B cell (primary cell): ENCODE measurements around the gene OR11H7. TPM values are rescaled to one million over a fixed set of nuclear protein-coding genes. Genes with fewer than 3 reads are reported as not detected.
"Not testable (repeated sequence)": the region's sequence is repeated elsewhere in the genome, so short reads cannot be mapped to it uniquely, and the experiment has no call there.

Source experiments
- ATAC-seq: fragments of 200-7000 bp; cut with Tn5 transposase; one replicate; pipeline ENCODE4 v1.10.0; 2021; ENCODE audit warnings: low read depth, mild to moderate bottlenecking, moderate number of reproducible peaks, moderate library complexity
- CTCF ChIA-PET: fragments of 350-600 bp; sonication (Branson Sonifier 250); formaldehyde crosslinking; loops from one replicate; lab custom pipeline; 2021; ENCODE audit warnings: antibody characterized with exemption, inconsistent platforms; lab: Charles Lee
- POLR2A ChIA-PET: fragments of 350-600 bp; sonication (Branson Sonifier 250); formaldehyde crosslinking; loops from one replicate; lab custom pipeline; 2021; ENCODE audit warnings: antibody characterized with exemption; lab: Charles Lee
- DNase-seq: peaks from one replicate; pipeline ENCODE4 v3.0.0; 2013
- H2AFZ ChIP-seq: 2 replicates; pipeline ENCODE4 v1.6.1; 2012; ENCODE audit warnings: mild to moderate bottlenecking, low read depth, low read length; ENCODE audit not compliant: insufficient read depth, poor library complexity, severe bottlenecking
- H3K27ac ChIP-seq, 2 donors: 1 replicate in 1 of 2; 2 replicates in 1 of 2; pipeline ENCODE4 v1.5.1; 2012 to 2013; ENCODE audit warnings: low read length in 2 of 2, mild to moderate bottlenecking in 2 of 2, moderate library complexity in 1 of 2
- H3K27me3 ChIP-seq, 4 experiments: fragments of 200-600 bp in 1 of 4; sonication (generic) in 1 of 4; replicated peaks in 1 of 4; 1 replicate in 2 of 4; 2 replicates in 2 of 4; pipeline versions ENCODE4 v1.6.1 to v1.7.0; 2013 to 2016; ENCODE audit warnings: low read length in 3 of 4, mild to moderate bottlenecking in 2 of 4, mixed read lengths in 1 of 4, moderate library complexity in 1 of 4; ENCODE audit not compliant: insufficient read depth in 4 of 4, control insufficient read depth in 3 of 4; ENCODE audit errors: control extremely low read depth in 1 of 4
- H3K36me3 ChIP-seq, 2 experiments: replicated peaks in 1 of 2; 1 replicate in 1 of 2; 2 replicates in 1 of 2; pipeline versions ENCODE4 v1.6.1 to v1.7.1; 2013; ENCODE audit warnings: low read length in 1 of 2; ENCODE audit not compliant: insufficient read depth in 2 of 2, control insufficient read depth in 1 of 2; ENCODE audit errors: control extremely low read depth in 1 of 2, extremely low read depth in 1 of 2
- H3K4me1 ChIP-seq, 2 donors: fragments of 200-600 bp in 1 of 2; sonication (generic) in 1 of 2; 1 replicate in 1 of 2; 2 replicates in 1 of 2; pipeline versions ENCODE4 v1.5.1 to v1.6.1; 2013 to 2017; ENCODE audit warnings: low read length in 2 of 2; ENCODE audit not compliant: control insufficient read depth in 2 of 2, insufficient read depth in 2 of 2
- H3K4me2 ChIP-seq: replicated peaks from 2 replicates; pipeline ENCODE3; 2012; ENCODE audit warnings: mild to moderate bottlenecking, low read depth, low read length; ENCODE audit not compliant: poor library complexity, severe bottlenecking
- H3K4me3 ChIP-seq, 5 experiments: fragments of 200-600 bp in 1 of 5; sonication (generic) in 1 of 5; 1 replicate in 3 of 5; 2 replicates in 2 of 5; pipeline versions ENCODE4 v1.5.1 to v1.7.0; 2011 to 2016; ENCODE audit warnings: low read length in 4 of 5, mild to moderate bottlenecking in 4 of 5, low read depth in 2 of 5, control low read depth in 1 of 5, moderate library complexity in 1 of 5; ENCODE audit not compliant: insufficient read depth in 1 of 5; ENCODE audit errors: control extremely low read depth in 1 of 5, extremely low read depth in 1 of 5
- H3K79me2 ChIP-seq: fragments of 200-600 bp; sonication (generic); one replicate; pipeline ENCODE4 v1.6.0; 2016; ENCODE audit warnings: low read length; ENCODE audit not compliant: control insufficient read depth, insufficient read depth
- H3K9ac ChIP-seq: fragments of 200-600 bp; sonication (generic); 2 replicates; pipeline ENCODE4 v1.6.1; 2017; ENCODE audit warnings: mild to moderate bottlenecking, low read length, moderate library complexity
- H3K9me3 ChIP-seq, 3 donors: one replicate each; pipeline versions ENCODE4 v1.6.1 to v1.7.1; 2013; ENCODE audit warnings: low read length in 2 of 3; ENCODE audit not compliant: control insufficient read depth in 2 of 3, insufficient read depth in 1 of 3; ENCODE audit errors: control extremely low read depth in 1 of 3
- H4K20me1 ChIP-seq: 2 replicates; pipeline ENCODE4 v1.6.0; 2012; ENCODE audit warnings: mild to moderate bottlenecking, low read length; ENCODE audit not compliant: insufficient read depth, control insufficient read depth, poor library complexity, severe bottlenecking
- H3K27ac Mint-ChIP-seq: one replicate; pipeline ENCODE4 v1.8.0; 2021; ENCODE audit warnings: mixed read lengths
- H3K27me3 Mint-ChIP-seq: one replicate; pipeline ENCODE4 v1.8.0; 2021; ENCODE audit warnings: mixed read lengths
- H3K4me1 Mint-ChIP-seq: one replicate; pipeline ENCODE4 v1.8.0; 2021; ENCODE audit warnings: mixed read lengths
- H3K4me3 Mint-ChIP-seq: one replicate; pipeline ENCODE4 v1.8.0; 2021; ENCODE audit warnings: mixed read lengths
- H3K9me3 Mint-ChIP-seq: one replicate; pipeline ENCODE4 v1.8.0; 2022; ENCODE audit warnings: mixed read lengths; ENCODE audit not compliant: insufficient read depth
- EZH2 ChIP-seq: IDR thresholded peaks from 2 replicates; pipeline ENCODE4 v1.6.1; 2012; ENCODE audit warnings: borderline replicate concordance, low read depth, mild to moderate bottlenecking, moderate library complexity, low read length; ENCODE audit not compliant: insufficient read depth, poor library complexity, severe bottlenecking
- WGBS: methylation state at CpG from one replicate; pipeline ENCODE4 v1.1.5; 2013; ENCODE audit warnings: missing lambda C conversion rate; ENCODE audit not compliant: insufficient coverage; 5-methylcytosine and 5-hydroxymethylcytosine counted together
- intact Hi-C: fragments of 100-400 bp; cut with micrococcal nuclease; formaldehyde crosslinking; loops from one replicate; pipeline ENCODE4 v1.10.0; 2022
- polyA plus RNA-seq: library from polyadenylated mRNA; depleted of rRNA; stranded (reverse); fragments of >200 nt; gene quantifications from 2 replicates; pipeline ENCODE4 v1.2.3, GENCODE V29; 2012
- total RNA-seq, 2 donors: library from RNA; stranded (reverse); fragments of 120-200 nt in 1 of 2; gene quantifications; 1 replicate in 1 of 2; 2 replicates in 1 of 2; pipeline versions ENCODE4 v1.2.3 to v1.2.4, GENCODE V29; 2013 to 2022
- TF ChIP-seq, protein P1 (sequence below): fragments of 200-600 bp; IDR thresholded peaks from one replicate; pipeline ENCODE4 v1.8.0; 2022; ENCODE audit warnings: antibody characterized with exemption, mild to moderate bottlenecking

OR11H7 gene
- total and polyA plus RNA-seq, 2 donors (not counting 1 experiment from before 2014, with no cell fraction given): not detected

GRCh38 chr14:20209595-20209994 is 19.2 kb upstream of the OR11H7 start:
- WGBS: no CpG with 5 or more reads among the region's 2 CpGs
- H3K27me3 Mint-ChIP-seq: peaks cover 9% of the 10 kb centered on the region
- intact Hi-C loops: no loop called here
- H3K9me3 Mint-ChIP-seq: no peaks in the 10 kb centered on the region
- H3K4me1 Mint-ChIP-seq: no peaks in the 10 kb centered on the region
- H3K79me2 ChIP-seq: no peaks in the 10 kb centered on the region
- no peak for DNase-seq
- no peak overlapping the region for H3K27ac ChIP-seq
- CTCF ChIA-PET: no interaction called here
- no peak overlapping the region for H3K4me3 Mint-ChIP-seq
- H3K9me3 ChIP-seq: no peaks in the 10 kb centered on the region
- H3K27me3 ChIP-seq: no peaks in the 10 kb centered on the region
- no peak overlapping the region for H3K27ac Mint-ChIP-seq
- no peaks in the 10 kb centered on the region for H4K20me1 ChIP-seq
- H2AFZ ChIP-seq: no peak overlapping the region
- POLR2A ChIA-PET: no interaction called here
- H3K36me3 ChIP-seq: no peaks in the 10 kb centered on the region
- ATAC-seq: no peak
- no peak overlapping the region for H3K4me2 ChIP-seq
- H3K4me3 ChIP-seq: no peak overlapping the region
- no peaks in the 10 kb centered on the region for H3K4me1 ChIP-seq
- H3K9ac ChIP-seq: no peak overlapping the region
- TF ChIP-seq, protein P1, sequence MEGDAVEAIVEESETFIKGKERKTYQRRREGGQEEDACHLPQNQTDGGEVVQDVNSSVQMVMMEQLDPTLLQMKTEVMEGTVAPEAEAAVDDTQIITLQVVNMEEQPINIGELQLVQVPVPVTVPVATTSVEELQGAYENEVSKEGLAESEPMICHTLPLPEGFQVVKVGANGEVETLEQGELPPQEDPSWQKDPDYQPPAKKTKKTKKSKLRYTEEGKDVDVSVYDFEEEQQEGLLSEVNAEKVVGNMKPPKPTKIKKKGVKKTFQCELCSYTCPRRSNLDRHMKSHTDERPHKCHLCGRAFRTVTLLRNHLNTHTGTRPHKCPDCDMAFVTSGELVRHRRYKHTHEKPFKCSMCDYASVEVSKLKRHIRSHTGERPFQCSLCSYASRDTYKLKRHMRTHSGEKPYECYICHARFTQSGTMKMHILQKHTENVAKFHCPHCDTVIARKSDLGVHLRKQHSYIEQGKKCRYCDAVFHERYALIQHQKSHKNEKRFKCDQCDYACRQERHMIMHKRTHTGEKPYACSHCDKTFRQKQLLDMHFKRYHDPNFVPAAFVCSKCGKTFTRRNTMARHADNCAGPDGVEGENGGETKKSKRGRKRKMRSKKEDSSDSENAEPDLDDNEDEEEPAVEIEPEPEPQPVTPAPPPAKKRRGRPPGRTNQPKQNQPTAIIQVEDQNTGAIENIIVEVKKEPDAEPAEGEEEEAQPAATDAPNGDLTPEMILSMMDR: no peak
- TF ChIP-seq EZH2: no peak

DNA sequence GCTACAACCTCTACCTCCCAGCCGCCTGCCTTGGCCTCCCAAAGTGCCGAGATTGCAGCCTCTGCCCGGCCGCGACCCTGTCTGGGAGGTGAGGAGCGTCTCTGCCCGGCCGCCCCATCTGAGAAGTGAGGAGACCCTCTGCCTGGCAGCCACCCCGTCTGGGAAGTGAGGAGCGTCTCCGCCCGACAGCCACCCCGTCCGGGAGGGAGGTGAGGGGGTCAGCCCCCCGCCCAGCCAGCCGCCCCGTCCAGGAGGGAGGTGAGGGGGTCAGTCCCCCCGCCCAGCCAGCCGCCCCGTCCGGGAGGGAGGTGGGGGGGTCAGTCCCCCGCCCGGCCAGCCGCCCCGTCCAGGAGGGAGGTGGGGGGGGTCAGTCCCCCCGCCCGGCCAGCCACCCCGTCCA is 16.4 kb upstream of the OR11H7 start:
- ATAC-seq, intact Hi-C loops: not testable (repeated sequence)

More for the DNA sequence above, 16.4 kb upstream of the OR11H7 start:
- DNase-seq, H3K4me2 ChIP-seq, H3K9me3 ChIP-seq, H3K9ac ChIP-seq, H2AFZ ChIP-seq, H4K20me1 ChIP-seq, H3K27ac Mint-ChIP-seq, H3K9me3 Mint-ChIP-seq, H3K27ac ChIP-seq, H3K4me1 ChIP-seq, H3K4me3 Mint-ChIP-seq, H3K4me3 ChIP-seq, CTCF ChIA-PET, H3K27me3 Mint-ChIP-seq, H3K79me2 ChIP-seq, POLR2A ChIA-PET, H3K36me3 ChIP-seq, H3K27me3 ChIP-seq, H3K4me1 Mint-ChIP-seq: not testable (repeated sequence)
- WGBS: no CpG with 5 or more reads among the region's 28 CpGs
